Activated naive CD4-positive, alpha-beta T cell treated with anti-CD3 and anti-CD28 coated beads, Interleukin-2, amount 50 U/mL, for 24 hours (primary cell): ENCODE results near the gene APAF1.

ENCODE experiments used
- H3K27ac Mint-ChIP-seq: one replicate; pipeline ENCODE4 v1.8.0; 2021; ENCODE audit warnings: mild to moderate bottlenecking, mixed read lengths
- H3K27me3 Mint-ChIP-seq: one replicate; pipeline ENCODE4 v1.8.0; 2021; ENCODE audit warnings: mixed read lengths
- H3K36me3 Mint-ChIP-seq: one replicate; pipeline ENCODE4 v1.8.0; 2021; ENCODE audit warnings: mixed read lengths
- H3K4me1 Mint-ChIP-seq: one replicate; pipeline ENCODE4 v1.8.0; 2021; ENCODE audit warnings: mixed read lengths
- H3K4me3 Mint-ChIP-seq: one replicate; pipeline ENCODE4 v1.8.0; 2021; ENCODE audit warnings: mild to moderate bottlenecking, mixed read lengths
- H3K9me3 Mint-ChIP-seq: one replicate; pipeline ENCODE4 v1.8.0; 2021; ENCODE audit warnings: mixed read lengths

The APAF1 gene

GRCh38 chr12:98646294-98647090 lies 1.4 kb downstream of the APAF1 start:
- peaks cover 31% of the 10 kb centered on the region for H3K4me1 Mint-ChIP-seq
- peak overlapping the region; percentile 97 for H3K4me3 Mint-ChIP-seq
- peaks cover 6% of the 10 kb centered on the region for H3K36me3 Mint-ChIP-seq
- H3K27me3 Mint-ChIP-seq: no peaks in the 10 kb centered on the region
- peak overlapping the region; percentile 33 for H3K27ac Mint-ChIP-seq
- no peaks in the 10 kb centered on the region for H3K9me3 Mint-ChIP-seq

GRCh38 chr12:98651328-98651727 lies 6.2 kb downstream of the APAF1 start:
- no peak overlapping the region for H3K27ac Mint-ChIP-seq
- H3K9me3 Mint-ChIP-seq: no peaks in the 10 kb centered on the region
- H3K36me3 Mint-ChIP-seq: peaks cover 6% of the 10 kb centered on the region
- no peak overlapping the region for H3K4me3 Mint-ChIP-seq
- no peaks in the 10 kb centered on the region for H3K27me3 Mint-ChIP-seq
- peaks cover 25% of the 10 kb centered on the region for H3K4me1 Mint-ChIP-seq

GRCh38 chr12:98653866-98654493 lies 8.9 kb downstream of the APAF1 start:
- H3K4me1 Mint-ChIP-seq: peaks cover 22% of the 10 kb centered on the region
- no peaks in the 10 kb centered on the region for H3K27me3 Mint-ChIP-seq
- H3K36me3 Mint-ChIP-seq: peaks cover 6% of the 10 kb centered on the region
- H3K4me3 Mint-ChIP-seq: no peak overlapping the region
- H3K9me3 Mint-ChIP-seq: no peaks in the 10 kb centered on the region
- no peak overlapping the region for H3K27ac Mint-ChIP-seq

GRCh38 chr12:98656289-98657101 lies 11.4 kb downstream of the APAF1 start:
- Mint-ChIP-seq H3K36me3 (peaks cover 5% of the 10 kb centered on the region), H3K27ac (peak overlapping the region; percentile 8), H3K9me3 (no peaks in the 10 kb centered on the region), H3K4me1 (peaks cover 15% of the 10 kb centered on the region), H3K27me3 (no peaks in the 10 kb centered on the region), H3K4me3 (no peak overlapping the region)

GRCh38 chr12:98660521-98660920 lies 15.4 kb downstream of the APAF1 start:
- peaks cover 10% of the 10 kb centered on the region for H3K4me1 Mint-ChIP-seq
- H3K9me3 Mint-ChIP-seq: no peaks in the 10 kb centered on the region
- H3K27ac Mint-ChIP-seq: no peak overlapping the region
- H3K36me3 Mint-ChIP-seq: peaks cover 9% of the 10 kb centered on the region
- no peak overlapping the region for H3K4me3 Mint-ChIP-seq
- no peaks in the 10 kb centered on the region for H3K27me3 Mint-ChIP-seq

GRCh38 chr12:98669751-98670150 lies 24.7 kb downstream of the APAF1 start:
- peaks cover 32% of the 10 kb centered on the region for H3K36me3 Mint-ChIP-seq
- no peaks in the 10 kb centered on the region for H3K27me3 Mint-ChIP-seq
- H3K27ac Mint-ChIP-seq: no peak overlapping the region
- peaks cover 20% of the 10 kb centered on the region for H3K4me1 Mint-ChIP-seq
- no peaks in the 10 kb centered on the region for H3K9me3 Mint-ChIP-seq
- H3K4me3 Mint-ChIP-seq: no peak overlapping the region

GRCh38 chr12:98671459-98671858 lies 26.4 kb downstream of the APAF1 start:
- H3K4me3 Mint-ChIP-seq: no peak overlapping the region
- H3K36me3 Mint-ChIP-seq: peaks cover 26% of the 10 kb centered on the region
- no peak overlapping the region for H3K27ac Mint-ChIP-seq
- H3K9me3 Mint-ChIP-seq: no peaks in the 10 kb centered on the region
- peaks cover 20% of the 10 kb centered on the region for H3K4me1 Mint-ChIP-seq
- no peaks in the 10 kb centered on the region for H3K27me3 Mint-ChIP-seq

GRCh38 chr12:98674841-98675240 lies 29.8 kb downstream of the APAF1 start:
- no peaks in the 10 kb centered on the region for H3K27me3 Mint-ChIP-seq
- H3K9me3 Mint-ChIP-seq: no peaks in the 10 kb centered on the region
- no peak overlapping the region for H3K27ac Mint-ChIP-seq
- peaks cover 14% of the 10 kb centered on the region for H3K36me3 Mint-ChIP-seq
- no peak overlapping the region for H3K4me3 Mint-ChIP-seq
- peaks cover 4% of the 10 kb centered on the region for H3K4me1 Mint-ChIP-seq

- Mint-ChIP-seq H3K27ac (no peak overlapping the region), H3K36me3 (peaks cover 10% of the 10 kb centered on the region), H3K4me1 (no peaks in the 10 kb centered on the region), H3K27me3 (no peaks in the 10 kb centered on the region), H3K9me3 (no peaks in the 10 kb centered on the region), H3K4me3 (no peak overlapping the region)
These were observed 33.3 kb downstream of the APAF1 start for GRCh38 chr12:98678236-98678945.

- Mint-ChIP-seq H3K4me1 (no peaks in the 10 kb centered on the region), H3K4me3 (no peak overlapping the region), H3K36me3 (peaks cover 12% of the 10 kb centered on the region), H3K9me3 (no peaks in the 10 kb centered on the region), H3K27ac (no peak overlapping the region), H3K27me3 (no peaks in the 10 kb centered on the region)
These were observed 34.0 kb downstream of the APAF1 start for GRCh38 chr12:98678946-98679610.

- H3K9me3 Mint-ChIP-seq: no peaks in the 10 kb centered on the region
- H3K27ac Mint-ChIP-seq: no peak overlapping the region
- no peaks in the 10 kb centered on the region for H3K4me1 Mint-ChIP-seq
- H3K27me3 Mint-ChIP-seq: no peaks in the 10 kb centered on the region
- peaks cover 12% of the 10 kb centered on the region for H3K36me3 Mint-ChIP-seq
- H3K4me3 Mint-ChIP-seq: no peak overlapping the region
These were observed 34.5 kb downstream of the APAF1 start for GRCh38 chr12:98679611-98680005.

- H3K4me1 Mint-ChIP-seq: no peaks in the 10 kb centered on the region
- H3K27me3 Mint-ChIP-seq: no peaks in the 10 kb centered on the region
- H3K27ac Mint-ChIP-seq: no peak overlapping the region
- no peaks in the 10 kb centered on the region for H3K9me3 Mint-ChIP-seq
- no peak overlapping the region for H3K4me3 Mint-ChIP-seq
- H3K36me3 Mint-ChIP-seq: peaks cover 15% of the 10 kb centered on the region
These were observed 39.1 kb downstream of the APAF1 start for GRCh38 chr12:98684199-98684598.

GRCh38 chr12:98686603-98687002 lies 41.5 kb downstream of the APAF1 start:
- H3K9me3 Mint-ChIP-seq: no peaks in the 10 kb centered on the region
- peaks cover 28% of the 10 kb centered on the region for H3K36me3 Mint-ChIP-seq
- no peak overlapping the region for H3K27ac Mint-ChIP-seq
- no peaks in the 10 kb centered on the region for H3K27me3 Mint-ChIP-seq
- H3K4me3 Mint-ChIP-seq: no peak overlapping the region
- peaks cover 5% of the 10 kb centered on the region for H3K4me1 Mint-ChIP-seq

GRCh38 chr12:98691351-98691750 lies 46.3 kb downstream of the APAF1 start:
- peaks cover 34% of the 10 kb centered on the region for H3K36me3 Mint-ChIP-seq
- no peaks in the 10 kb centered on the region for H3K9me3 Mint-ChIP-seq
- H3K4me3 Mint-ChIP-seq: no peak overlapping the region
- H3K27me3 Mint-ChIP-seq: no peaks in the 10 kb centered on the region
- H3K4me1 Mint-ChIP-seq: peaks cover 21% of the 10 kb centered on the region
- H3K27ac Mint-ChIP-seq: peak overlapping the region; percentile 5
